Stimulated activated naive CD8-positive, alpha-beta T cell treated with anti-CD3 and anti-CD28 coated beads, Interleukin-15, Interleukin-2, amounts not matched to agents 100 U/mL and 50 U/mL, for 24 hours (primary cell): ENCODE data around the gene MATR3.
A peak's percentile ranks its signal among the peaks of the same experiment; 100 is the strongest.
"Not testable (repeated sequence)": the region's sequence is repeated elsewhere in the genome, so short reads cannot be mapped to it uniquely, and the experiment has no call there.

Experiments
- ATAC-seq: fragments of 150-1000 bp; cut with Tn5 transposase; one replicate; pipeline ENCODE4 v1.10.0; 2021
- DNase-seq: peaks from one replicate; pipeline ENCODE4 v3.0.0; 2021

Gene MATR3, protein sequence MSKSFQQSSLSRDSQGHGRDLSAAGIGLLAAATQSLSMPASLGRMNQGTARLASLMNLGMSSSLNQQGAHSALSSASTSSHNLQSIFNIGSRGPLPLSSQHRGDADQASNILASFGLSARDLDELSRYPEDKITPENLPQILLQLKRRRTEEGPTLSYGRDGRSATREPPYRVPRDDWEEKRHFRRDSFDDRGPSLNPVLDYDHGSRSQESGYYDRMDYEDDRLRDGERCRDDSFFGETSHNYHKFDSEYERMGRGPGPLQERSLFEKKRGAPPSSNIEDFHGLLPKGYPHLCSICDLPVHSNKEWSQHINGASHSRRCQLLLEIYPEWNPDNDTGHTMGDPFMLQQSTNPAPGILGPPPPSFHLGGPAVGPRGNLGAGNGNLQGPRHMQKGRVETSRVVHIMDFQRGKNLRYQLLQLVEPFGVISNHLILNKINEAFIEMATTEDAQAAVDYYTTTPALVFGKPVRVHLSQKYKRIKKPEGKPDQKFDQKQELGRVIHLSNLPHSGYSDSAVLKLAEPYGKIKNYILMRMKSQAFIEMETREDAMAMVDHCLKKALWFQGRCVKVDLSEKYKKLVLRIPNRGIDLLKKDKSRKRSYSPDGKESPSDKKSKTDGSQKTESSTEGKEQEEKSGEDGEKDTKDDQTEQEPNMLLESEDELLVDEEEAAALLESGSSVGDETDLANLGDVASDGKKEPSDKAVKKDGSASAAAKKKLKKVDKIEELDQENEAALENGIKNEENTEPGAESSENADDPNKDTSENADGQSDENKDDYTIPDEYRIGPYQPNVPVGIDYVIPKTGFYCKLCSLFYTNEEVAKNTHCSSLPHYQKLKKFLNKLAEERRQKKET

DNA sequence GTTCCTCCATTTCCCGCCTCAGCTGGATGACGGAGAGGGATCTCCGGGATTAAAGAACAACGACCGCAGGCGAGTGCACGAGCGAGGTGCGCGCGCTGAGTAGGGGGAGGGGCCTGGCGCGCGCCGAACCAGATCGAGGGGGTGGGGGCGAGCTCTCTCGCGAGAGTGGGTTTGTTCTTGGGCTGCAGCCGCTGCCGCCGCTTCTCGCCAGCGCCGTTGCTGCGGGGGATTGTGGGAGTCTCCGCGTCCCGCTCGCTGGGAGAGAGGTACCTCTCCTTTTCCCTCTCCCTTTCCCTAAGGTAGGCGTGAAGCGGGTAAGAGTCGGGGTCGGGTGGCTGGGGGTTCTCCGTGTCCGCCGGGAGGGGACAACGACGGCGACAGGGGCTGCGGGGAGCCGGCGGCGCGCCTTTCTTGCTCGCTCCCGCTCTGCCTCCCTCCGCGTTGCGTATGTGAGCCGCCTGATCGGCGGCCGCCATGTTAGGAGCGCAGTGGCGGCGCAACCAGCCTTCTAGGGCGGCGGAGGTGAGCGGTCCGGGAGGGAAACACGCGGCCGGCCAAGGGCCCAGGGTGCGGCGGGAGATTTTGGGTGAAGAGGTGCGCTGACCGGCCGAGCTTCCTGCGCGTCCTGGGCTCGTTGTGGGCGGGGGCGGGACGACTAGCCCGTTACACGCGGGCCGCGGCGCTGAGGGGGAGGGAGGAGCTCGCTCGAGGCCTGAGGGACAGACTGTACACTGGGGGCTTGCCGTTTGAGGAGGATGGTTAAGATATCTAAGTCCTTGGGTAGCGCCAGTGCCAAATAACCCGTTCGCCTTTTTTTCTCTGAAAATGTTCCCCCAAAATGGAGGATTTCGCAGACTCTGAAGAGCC lies at the start of gene MATR3:
Gene MATR3 (plus strand): TSS at position 234 of the 867 bp plus-strand sequence. CDS start 13,676 bp downstream, outside the sequence.
- ATAC-seq (peak; percentile 81), DNase-seq (peak; percentile 95)

DNA sequence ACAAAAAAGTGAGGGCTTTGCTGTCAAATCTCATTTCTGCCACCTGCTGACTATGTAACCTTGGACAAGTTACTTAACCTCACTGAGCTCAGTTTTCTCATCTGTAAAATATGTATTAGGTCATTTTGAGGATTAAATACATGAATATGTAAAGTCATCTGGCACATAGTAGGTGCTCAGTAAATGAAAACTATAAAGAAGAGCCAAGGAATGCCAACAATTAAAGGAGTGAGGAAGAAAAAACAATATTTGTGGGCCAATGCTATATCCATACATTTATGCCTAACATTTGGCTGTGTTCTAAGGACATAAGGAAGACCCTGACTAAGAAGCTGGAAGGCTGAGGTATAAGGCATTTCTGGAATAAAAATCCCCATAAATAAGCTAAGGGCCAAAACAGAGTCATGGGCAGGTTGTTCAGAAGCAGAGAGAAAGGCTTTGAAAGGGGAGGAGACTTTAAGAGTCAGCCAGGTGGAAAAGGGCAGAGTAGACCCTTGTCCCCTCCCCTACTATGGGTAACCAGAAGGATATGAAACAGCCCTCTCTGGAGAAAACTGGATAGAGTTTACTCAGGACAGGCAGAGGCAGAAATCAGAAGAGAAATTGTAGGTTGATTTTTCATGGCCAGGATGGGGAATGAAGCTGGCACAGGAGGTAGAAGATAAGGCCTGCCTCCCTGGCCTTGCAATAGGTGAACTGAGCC lies 47.8 kb upstream of the MATR3 start:
- DNase-seq: no peak
- ATAC-seq: no peak

DNA sequence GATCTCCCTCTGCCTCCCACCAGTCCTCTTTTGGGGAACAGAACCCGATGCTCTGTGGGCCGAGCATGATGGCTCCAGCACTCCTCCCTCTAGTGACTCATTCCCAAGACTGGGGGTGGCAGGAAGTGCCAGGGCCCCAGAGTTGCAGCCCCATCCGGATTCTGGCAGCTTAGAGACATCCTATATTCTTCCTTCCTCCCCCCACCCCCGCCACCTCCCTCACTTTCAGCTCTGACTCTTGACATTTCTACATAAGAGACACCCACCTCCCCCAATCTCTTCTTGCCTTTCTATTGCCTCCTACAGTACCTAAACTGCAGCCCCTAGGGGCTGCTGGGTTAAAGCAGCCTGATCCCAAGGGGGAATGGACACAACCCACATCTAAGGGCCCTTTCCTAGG lies 47.1 kb upstream of the MATR3 start:
- DNase-seq (peak; percentile 71), ATAC-seq (peak; percentile 95)

DNA sequence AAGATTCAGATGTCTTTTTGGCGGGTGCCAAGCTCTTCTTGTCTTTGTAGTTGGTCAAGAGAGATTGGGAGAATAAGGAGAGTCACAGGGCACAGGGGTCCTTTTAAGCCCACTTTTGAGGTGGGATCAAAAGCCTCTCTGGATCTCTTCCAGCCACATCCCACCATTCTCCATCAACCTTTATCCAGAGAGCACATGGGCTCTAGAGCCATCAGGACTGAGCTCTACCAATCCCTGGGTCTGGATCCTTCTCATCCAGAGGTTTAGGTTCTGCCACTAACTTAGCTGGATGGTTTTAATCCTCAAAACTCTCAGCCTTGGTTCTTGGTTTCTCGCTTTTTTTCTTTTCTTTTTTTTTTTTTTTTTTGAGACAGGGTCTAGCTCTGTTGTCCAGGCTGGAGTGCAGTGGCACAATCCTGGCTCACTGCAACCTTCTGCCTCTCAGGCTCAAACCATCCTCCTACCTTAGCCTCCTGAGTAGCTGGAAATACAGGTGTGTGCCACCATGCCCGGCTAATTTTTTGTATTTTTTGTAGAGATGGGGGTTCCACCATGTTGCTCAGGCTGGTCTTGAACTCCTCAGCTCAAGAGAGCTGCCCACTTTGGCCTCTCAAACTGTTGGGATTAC lies 44.6 kb upstream of the MATR3 start:
- DNase-seq: no peak
- no peak for ATAC-seq

DNA sequence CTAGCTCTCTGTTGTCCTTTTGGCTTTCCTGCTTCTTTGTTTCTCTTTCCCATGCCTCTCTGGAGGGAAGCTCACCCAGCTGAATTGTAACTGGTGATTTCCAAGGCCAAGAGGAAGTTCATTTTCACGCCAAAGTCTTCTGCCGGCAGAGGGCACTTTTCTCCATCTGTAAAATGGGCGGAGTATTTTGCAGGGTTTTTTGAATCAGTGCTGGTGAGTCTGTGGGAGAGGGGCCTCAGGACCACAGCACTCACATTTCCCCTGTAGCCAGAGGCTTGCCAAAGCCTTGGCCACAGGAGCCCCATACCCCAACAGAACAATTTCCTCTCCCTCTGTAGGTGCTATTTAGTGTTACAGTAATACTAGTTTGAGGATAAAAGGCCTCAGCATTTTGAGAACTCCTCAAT lies 42.3 kb upstream of the MATR3 start:
- peak; percentile 42 for DNase-seq
- ATAC-seq: peak; percentile 22

DNA sequence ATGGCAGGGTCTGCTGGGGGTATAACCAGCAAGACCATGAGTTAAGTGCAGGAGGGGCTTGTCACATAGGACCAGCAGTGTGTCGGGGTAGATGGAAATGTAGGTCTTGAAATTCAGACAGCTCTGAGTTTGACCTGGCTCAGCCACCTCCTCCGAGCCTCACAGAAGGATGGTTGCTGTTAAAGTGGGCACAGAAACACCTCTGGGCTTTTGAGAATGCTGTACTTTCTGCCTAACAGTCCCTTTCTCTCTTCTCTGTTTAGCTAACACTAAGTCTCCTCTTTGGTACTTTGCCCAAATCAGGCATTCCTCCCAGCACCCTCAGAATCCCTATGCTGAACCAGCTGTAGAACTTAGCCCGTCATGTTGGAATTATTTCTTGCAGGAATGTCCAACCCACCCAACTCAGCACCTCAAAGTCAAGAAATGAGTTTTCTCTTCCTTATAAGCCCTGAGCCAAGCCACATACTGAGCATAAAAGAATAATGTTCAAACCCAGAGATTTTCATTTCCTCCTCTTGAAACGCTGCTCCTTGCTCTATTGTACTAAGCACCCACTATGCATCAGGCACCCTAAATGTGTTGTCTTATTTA lies 41.7 kb upstream of the MATR3 start:
- no peak for DNase-seq

DNA sequence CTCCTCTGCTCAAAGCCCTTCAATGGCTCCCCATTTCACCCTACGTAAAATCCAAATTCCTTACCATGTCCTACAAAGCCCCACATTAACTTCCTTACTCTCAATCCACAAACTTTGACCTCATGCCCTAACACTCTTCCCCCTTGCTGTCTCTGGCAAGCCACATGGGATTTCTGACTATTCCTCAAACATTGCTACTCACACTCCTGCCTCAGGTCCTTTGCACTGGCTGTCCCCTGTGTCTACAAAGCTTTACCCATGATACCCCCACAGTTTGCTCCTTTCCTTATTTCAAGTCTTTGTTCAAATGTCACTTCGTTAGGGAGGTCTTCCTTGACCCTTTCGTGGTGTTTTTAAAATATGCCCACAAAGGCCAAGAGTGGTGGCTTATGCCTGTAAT lies 40.4 kb upstream of the MATR3 start:
- ATAC-seq: no peak
- no peak for DNase-seq

More for the DNA sequence above, 41.7 kb upstream of the MATR3 start:
- ATAC-seq: no peak

DNA sequence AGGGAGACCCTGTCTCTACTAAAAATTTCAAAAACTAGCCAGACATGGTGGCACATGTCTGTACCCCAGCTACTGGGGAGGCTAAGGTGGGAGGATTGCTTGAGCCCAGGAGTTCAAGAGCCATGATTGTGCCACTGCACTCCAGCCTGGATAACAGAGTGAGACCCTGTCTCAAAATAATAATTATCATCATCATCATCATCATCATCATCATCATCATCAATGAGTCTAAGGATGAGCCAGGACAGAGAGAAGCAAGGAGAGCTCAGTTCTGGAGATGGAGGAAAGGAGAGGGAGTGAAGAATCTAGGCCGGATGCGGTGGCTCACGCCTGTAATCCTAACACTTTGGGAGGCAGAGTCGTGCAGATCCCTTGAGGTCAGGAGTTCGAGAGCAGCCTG lies 36.7 kb upstream of the MATR3 start:
- no peak for ATAC-seq
- DNase-seq: no peak

DNA sequence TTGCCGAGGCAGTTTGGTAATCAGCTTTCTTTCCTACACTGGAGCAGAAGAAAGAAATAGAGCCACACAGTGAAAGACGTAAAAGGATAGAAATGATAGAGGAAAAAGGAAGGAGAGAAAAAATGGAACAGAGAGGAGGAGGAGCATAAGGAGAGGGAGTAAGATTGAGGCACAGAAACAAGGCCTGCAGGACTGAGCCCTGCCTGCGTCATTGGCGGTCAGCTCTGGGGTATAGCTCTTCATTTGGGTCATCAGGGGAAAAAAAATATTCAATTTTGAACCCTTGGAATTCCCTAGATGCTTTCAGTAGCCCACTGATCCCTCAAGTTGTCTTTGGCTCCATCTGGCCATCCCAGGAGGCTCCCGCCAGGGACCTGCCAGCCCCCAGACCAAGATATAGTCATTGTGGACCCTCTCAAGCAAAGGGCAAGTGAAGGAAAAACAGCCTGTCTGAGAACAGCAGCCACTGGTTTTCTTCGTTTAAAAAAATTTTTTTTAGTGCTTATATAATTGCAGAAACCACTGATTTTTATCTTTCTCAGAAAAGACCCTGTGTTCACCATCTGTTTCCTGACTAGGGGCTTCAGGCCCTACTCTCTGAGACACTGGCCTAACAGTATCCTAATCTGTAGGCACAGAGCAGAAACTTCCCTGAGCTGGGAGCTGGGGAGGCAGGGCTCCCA lies 31.3 kb upstream of the MATR3 start:
- DNase-seq (no peak), ATAC-seq (no peak)

DNA sequence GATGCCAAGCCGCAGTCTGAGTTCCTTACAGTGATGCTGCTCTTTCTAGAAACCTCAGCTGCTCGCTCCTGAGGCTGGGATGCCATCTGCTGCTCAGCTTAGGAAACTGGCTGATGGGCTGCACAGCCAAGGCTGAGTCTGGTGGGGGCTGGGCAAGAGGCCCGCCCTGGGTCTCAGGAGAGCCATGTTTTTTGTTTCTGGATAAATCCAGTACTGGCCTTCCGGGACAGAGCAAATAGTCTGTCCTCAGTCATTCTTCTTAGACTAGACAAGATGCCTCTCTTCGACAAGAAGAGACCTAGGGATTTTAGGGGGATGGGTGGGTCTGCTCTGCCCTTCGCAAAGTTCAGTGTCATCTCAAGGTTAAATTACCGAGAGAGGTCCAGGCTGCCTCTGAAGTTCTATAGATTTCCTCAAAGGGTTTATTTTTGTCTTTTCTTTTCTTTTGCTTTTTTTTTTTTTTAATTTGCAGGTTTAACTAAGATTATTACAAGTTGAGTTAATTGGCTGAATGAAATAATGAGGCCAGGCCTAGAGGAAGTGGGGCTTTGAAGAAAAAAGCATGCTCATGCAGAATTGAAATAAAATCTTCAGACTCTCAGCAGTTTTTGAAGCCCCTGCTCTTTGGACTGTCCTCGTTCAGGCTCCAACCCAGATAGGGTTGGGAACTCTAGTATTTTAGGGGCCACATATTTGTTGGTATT lies 30.6 kb upstream of the MATR3 start:
- DNase-seq (peak; percentile 77), ATAC-seq (peak; percentile 99)

DNA sequence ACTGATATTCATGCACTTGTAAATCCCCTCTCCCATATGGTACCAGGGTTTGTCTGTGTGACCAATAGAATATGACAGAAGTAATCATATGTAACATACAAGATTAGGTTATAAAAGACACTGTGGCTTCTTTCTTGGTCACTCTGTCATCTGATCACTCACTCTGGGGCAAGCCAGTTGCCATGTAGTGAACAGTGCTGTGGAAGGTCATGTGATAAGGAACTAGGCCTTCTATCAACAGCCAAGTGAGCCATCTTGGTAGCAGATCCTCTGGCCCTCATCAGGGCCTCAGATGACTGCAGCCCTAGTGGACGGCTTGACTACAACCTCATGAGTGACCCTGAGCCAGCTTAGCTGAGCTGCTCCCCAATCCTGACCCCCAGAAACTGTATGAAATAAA lies 30.0 kb upstream of the MATR3 start:
- DNase-seq (no peak), ATAC-seq (no peak)

DNA sequence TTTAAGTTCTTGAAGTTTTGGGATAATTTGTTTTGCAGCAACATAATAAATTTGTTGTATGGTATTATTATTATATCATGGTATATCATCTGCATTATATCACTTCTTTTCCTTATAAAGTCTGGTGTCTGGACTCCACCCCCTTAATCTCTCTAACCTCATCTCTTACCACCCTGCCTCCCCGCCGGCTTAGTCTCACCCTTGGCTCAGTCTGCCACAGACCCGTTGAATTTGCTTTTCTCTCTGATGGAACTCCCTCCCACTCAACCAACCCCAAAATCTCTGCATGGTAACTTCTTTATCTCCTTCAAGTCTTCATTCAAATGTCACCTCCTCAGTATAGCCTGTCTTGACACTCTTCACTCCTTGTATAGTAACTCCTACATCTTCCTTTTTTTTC lies 29.6 kb upstream of the MATR3 start:
- DNase-seq: no peak
- ATAC-seq: no peak

DNA sequence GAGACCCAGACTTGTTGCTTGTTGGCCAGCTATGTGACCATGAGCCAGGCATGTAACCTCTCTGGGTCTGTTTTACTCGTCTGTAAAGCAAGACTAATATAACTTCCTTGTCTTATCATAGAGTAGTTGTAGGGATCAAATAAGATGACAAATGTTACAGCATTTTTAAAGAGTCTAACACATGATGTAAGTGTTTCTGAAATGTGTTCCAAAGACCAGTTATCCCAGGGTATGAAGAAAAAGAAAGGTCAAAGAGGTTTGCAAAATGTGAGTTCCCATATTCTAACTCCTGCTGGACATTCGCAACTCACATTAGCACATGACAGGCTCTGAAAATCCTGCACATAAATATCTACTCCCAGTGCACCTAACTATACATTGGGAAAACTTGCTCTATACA lies 28.5 kb upstream of the MATR3 start:
- DNase-seq (no peak), ATAC-seq (no peak)

DNA sequence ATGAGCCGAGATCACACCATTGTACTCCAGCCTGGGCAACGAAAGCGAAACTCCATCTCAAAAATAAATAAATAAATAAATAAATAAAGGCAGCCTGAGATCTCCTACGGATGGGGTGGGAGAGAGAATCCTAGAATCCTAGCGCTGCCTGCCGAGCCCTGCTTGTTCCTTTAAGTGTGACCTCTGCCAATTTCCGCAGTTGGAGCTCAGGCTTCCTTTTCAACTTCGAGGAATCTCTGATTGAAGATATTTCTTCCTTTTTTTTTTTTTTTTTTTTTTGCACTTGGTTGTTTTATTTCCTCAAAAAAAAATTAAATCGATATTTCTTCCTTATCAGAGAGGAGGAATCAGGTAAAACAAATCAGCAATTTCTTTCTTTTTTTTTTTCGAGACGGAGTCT lies 27.3 kb upstream of the MATR3 start:
- no peak for DNase-seq
- ATAC-seq: no peak

DNA sequence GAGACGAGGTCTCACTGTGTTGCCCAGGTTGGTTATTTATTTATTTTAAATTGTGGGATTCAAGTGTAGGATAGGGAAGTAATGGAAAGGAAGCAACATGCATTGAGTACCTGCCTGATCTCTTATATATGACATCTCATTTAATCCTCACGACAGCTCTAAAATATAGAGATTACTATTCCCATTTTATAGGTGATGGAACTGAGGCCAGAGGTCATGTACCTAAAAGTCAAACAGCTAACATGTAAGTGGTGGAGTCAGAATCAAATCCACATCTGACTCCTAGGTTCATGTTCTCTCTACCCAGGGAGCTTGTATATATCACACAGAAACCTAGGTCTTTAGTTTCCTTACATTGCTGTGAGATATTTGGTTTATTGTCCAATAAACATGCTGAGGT lies 26.1 kb upstream of the MATR3 start:
- no peak for DNase-seq
- ATAC-seq: no peak

DNA sequence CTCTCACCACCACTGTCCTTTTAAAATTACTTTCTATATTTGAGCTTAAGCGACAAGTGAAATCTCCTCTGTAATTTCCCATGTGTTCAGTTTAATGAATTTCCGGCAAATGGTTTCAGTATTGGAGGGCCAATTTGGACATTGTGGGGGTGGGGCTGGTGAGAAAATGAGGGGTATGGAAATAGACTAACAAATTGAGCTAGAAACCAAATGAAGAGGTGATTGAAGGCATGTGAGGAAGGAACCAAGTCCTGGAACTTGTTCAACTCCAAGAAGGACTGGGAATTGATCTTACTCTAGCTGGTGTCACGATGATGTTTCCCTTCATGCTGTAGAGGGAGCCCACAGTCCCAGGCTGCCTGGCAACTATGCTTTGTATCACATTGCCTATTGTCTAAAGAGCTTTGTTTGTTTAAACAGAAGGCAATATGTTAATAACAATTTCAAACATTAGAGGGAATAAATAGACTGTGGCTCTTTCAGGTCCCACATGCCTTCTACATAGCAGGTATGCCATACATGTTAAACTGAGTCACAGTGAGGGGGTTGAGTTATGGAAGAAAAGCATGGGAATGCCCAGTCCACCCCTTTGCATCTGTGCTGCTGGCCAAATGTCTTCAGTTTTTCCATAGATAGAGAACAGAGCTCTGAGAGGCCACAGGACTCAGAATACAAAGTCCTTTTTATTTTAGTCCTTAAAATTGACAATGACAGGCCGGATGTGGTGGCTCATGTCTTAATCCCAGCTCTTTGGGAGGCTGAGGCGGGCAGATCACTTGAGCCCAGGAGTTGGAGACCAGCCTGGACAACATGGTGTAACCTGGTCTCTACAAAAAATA lies 25.0 kb upstream of the MATR3 start:
- no peak for ATAC-seq
- DNase-seq: no peak

DNA sequence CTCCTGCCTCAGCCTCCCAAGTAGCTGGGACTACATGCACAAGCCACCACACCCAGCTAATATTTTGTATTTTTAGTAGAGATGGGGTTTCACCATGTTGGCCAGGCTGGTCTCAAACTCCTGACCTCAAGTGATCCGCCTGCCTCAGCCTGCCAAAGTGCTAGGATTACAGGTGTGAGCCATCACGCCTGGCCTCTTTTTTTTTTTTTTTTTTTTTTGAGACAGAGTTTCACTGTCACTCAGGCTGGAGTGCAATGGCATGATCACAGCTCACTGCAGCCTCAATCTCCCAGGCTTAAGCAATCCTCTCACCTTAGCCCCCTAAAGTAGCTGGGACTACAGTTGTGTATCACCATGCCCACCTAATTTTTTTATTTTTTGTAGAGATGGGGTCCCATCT lies 22.8 kb upstream of the MATR3 start:
- not testable (repeated sequence) for DNase-seq, ATAC-seq

DNA sequence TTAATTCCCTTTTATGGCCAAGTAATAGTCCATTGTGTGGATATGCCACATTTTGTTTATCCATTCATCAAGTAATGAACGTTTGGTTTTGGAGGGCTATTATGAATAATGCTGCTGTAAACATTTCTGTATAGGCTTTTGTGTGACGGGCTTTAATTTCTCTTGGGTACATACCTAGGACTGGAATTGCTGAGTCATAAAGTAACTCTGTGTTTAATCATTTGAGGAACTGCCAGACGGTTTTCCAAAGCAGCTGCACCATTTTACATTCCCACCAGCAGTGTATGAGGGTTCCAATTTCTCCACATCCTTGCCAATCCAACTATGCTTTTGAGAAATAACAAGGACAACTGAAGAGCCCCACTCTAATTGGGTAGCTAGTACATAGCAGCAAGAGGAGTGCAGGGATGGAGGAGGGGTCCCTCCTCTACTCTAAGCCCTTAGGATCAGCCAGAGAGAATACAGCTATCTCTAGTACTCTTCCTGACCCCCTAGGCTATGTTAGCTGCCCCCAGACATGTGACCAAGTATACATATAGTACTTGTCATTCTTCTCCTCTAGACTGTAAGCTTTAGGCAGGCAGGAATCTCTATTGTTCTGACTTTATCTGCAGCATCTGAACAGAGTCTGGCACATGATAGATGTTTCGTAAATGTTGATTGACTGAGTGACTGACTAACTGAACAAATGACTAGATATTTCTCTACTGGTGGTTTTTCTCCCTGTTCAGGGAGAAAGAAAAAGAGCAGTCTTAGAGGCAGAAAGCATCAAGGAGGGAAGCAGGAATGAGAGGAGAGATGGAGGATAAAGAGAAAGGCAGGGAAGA lies 22.1 kb upstream of the MATR3 start:
- no peak for ATAC-seq

More for the DNA sequence above, 22.1 kb upstream of the MATR3 start:
- no peak for DNase-seq
